ENCODE measurements around the gene TM2D3. TPM values are rescaled to one million over a fixed set of nuclear protein-coding genes. Genes with fewer than 3 reads are reported as not detected.
"Not testable (repeated sequence)": the region's sequence is repeated elsewhere in the genome, so short reads cannot be mapped to it uniquely, and the experiment has no call there.

TM2D3 gene
- total and polyA plus RNA-seq, 12 donors = 18.4 to 75.4 (median 46.8) TPM

DNA sequence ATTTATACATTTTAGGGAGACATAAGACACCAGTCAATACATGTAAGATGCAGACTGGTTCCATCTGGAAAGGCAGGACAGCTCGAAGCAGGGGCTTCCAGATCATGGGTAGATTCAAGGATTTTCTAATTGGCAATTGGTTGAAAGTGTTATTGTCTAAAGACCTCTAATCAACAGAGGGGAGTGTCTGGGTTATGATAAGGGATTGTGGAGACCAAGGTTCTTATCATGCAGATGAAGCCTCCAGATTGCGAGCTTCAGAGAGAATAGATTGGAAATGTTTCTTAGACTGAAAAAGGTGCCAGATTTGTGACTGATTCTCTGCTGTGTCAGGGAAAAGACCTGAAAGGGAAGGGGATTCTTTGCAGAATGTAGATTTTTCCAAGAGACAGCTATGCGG is 15.1 kb downstream of the TM2D3 start:
- H3K36me3 ChIP-seq (replicated peaks in 1 of 2) = peaks cover 0 to 11% of the 10 kb centered on the region in 2 donors
- no peak overlapping the region for H3K27ac ChIP-seq
- 86 to 93% (median 89%) methylated on average over 3 of the region's 3 CpGs for WGBS, 4 donors
- DNase-seq = no peak
- no peak overlapping the region for H3K4me3 ChIP-seq
- intact Hi-C loops (cut with DNase I) = loop anchor here in 1 of 2 donors (10.0 kb wide), 1 partner anchor 132 kb away; no protein-coding TSS in a partner anchor
- TF ChIP-seq, protein P1, sequence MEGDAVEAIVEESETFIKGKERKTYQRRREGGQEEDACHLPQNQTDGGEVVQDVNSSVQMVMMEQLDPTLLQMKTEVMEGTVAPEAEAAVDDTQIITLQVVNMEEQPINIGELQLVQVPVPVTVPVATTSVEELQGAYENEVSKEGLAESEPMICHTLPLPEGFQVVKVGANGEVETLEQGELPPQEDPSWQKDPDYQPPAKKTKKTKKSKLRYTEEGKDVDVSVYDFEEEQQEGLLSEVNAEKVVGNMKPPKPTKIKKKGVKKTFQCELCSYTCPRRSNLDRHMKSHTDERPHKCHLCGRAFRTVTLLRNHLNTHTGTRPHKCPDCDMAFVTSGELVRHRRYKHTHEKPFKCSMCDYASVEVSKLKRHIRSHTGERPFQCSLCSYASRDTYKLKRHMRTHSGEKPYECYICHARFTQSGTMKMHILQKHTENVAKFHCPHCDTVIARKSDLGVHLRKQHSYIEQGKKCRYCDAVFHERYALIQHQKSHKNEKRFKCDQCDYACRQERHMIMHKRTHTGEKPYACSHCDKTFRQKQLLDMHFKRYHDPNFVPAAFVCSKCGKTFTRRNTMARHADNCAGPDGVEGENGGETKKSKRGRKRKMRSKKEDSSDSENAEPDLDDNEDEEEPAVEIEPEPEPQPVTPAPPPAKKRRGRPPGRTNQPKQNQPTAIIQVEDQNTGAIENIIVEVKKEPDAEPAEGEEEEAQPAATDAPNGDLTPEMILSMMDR (IDR thresholded peaks at IDR 0.05) = no peak
- H3K4me1 ChIP-seq (replicated peaks in 1 of 2) = peaks cover 6 to 15% of the 10 kb centered on the region in 2 donors
- H3K27me3 ChIP-seq = no peaks in the 10 kb centered on the region
- H3K9me3 ChIP-seq (replicated peaks in 1 of 3) = no peaks in the 10 kb centered on the region

DNA sequence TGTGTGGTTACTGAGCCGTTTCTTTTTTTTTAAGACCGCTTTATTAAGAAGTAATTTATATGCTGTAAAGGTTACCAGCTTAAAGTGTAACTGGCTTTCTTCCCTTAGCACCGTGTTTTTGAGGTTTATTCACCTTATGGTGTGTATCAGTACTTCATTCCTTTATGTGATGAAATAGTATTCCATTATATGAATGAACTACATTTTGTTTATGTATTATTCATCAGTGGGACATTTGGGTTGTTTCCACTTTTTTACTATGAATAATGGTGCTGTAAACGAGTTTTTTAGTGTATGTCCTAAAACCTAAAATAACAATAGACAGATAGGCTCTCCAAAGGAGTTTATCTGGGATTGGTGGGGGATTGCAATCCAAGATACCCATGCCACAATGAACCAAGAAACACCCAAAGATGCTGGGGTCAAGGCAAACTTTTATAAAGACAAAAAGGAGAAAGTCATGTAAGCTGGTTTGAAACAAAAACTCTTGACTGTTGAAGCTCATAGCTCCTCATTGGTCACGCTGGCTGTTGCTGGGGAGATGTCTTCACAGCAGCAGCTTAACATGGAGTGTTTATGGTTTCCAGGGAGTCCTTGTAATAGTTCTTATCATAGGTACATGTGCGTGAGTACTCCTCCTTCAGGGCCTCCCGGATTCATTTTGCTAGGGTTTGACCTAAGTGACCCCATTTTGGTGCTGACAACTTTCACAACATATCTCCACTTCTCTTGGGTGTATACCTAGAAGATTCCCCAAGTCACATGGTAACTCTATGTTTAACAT is 16.0 kb downstream of the TM2D3 start:
- Histone ChIP-seq H3K9me3 (replicated peaks in 1 of 3) (no peaks in the 10 kb centered on the region), H3K27ac (no peak overlapping the region), H3K4me3 (no peak overlapping the region), H3K4me1 (replicated peaks in 1 of 2) (peaks cover 6 to 7% of the 10 kb centered on the region in 2 donors), H3K36me3 (replicated peaks in 1 of 2) (peaks cover 0 to 9% of the 10 kb centered on the region in 2 donors), H3K27me3 (no peaks in the 10 kb centered on the region)
- intact Hi-C loops (cut with DNase I) = loop anchor here in 1 of 2 donors (10.0 kb wide), 1 partner anchor 131 kb away; no protein-coding TSS in a partner anchor
- 74 to 84% (median 80%) methylated on average over 7 of the region's 7 CpGs for WGBS, 4 donors
- no peak for DNase-seq
- no peak for TF ChIP-seq POLR2A (IDR thresholded peaks at IDR 0.05)
- TF ChIP-seq, protein P1 (IDR thresholded peaks at IDR 0.05) = no peak

DNA sequence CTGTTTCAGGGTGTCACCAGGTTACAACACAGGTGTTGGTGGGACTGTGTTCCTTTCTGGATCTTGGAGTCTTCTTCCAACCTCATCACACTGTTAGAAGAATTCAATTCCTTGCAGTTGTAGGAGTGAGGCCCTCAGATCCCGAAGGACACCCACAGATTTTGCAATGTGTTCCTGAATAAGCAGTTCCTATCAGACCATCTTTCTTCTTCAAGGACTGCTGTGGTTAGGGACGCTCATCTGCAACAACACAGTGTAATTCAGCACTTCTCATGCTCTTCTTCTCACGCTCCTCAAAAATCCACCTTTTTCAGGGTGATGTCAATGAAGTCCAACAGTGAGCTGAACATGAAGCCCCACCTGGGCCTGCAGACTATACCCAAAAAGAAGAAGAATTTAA is 18.8 kb downstream of the TM2D3 start:
- Histone ChIP-seq H3K27me3 (no peaks in the 10 kb centered on the region), H3K36me3 (replicated peaks in 1 of 2) (no peaks in the 10 kb centered on the region), H3K27ac (no peak overlapping the region), H3K9me3 (replicated peaks in 1 of 3) (no peaks in the 10 kb centered on the region), H3K4me1 (replicated peaks in 1 of 2) (no peaks in the 10 kb centered on the region), H3K4me3 (no peak overlapping the region)
- intact Hi-C loops (cut with DNase I) = loop anchor here in 1 of 2 donors (10.0 kb wide), 1 partner anchor 129 kb away; no protein-coding TSS in a partner anchor
- DNase-seq = peak in 1 of 7 donors; percentile 26
- TF ChIP-seq, protein P1 (IDR thresholded peaks at IDR 0.05) = no peak
- no peak for TF ChIP-seq POLR2A (IDR thresholded peaks at IDR 0.05)
- 47 to 61% (median 54%) methylated on average over 3 of the region's 3 CpGs for WGBS, 4 donors

DNA sequence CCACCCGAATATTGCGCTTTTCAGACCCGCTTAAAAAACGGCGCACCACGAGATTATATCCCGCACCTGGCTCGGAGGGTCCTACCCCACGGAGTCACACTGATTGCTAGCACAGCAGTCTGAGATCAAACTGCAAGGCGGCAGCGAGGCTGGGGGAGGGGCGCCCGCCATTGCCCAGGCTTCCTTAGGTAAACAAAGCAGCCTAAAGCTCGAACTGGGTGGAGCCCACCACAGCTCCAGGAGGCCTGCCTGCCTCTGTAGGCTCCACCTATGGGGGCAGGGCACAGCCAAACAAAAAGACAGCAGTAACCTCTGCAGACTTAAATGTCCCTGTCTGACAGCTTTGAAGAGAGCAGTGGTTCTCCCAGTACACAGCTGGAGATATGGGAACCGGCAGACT is 25.5 kb downstream of the TM2D3 start:
- H3K27ac ChIP-seq; DNase-seq; H3K4me3 ChIP-seq; H3K27me3 ChIP-seq; H3K36me3 ChIP-seq (replicated peaks in 1 of 2); intact Hi-C loops (cut with DNase I); H3K9me3 ChIP-seq (replicated peaks in 1 of 3); H3K4me1 ChIP-seq (replicated peaks in 1 of 2): not testable (repeated sequence)
- WGBS, 4 donors = 92 to 100% (median 96%) methylated on average over 1 to 10 of the region's 15 CpGs; no CpG with 5 or more reads in 1 of the 4 donors

Data from adrenal gland (tissue), 12 donors.